Dermis blood vessel endothelial cell (primary cell): ENCODE results near the gene MGST2. TPM values are rescaled to one million over a fixed set of nuclear protein-coding genes. Genes with fewer than 3 reads are reported as not detected.

Experiments
- DNase-seq: peaks from one replicate; pipeline ENCODE4 v3.0.0; 2010
- total RNA-seq: library from RNA; depleted of rRNA; stranded (reverse); fragments of >200 nt; gene quantifications from 2 replicates; pipeline ENCODE4 v1.2.3, GENCODE V29; 2014

The MGST2 gene
- total RNA-seq, 1 donor from 2014 or later = 117 TPM

DNA sequence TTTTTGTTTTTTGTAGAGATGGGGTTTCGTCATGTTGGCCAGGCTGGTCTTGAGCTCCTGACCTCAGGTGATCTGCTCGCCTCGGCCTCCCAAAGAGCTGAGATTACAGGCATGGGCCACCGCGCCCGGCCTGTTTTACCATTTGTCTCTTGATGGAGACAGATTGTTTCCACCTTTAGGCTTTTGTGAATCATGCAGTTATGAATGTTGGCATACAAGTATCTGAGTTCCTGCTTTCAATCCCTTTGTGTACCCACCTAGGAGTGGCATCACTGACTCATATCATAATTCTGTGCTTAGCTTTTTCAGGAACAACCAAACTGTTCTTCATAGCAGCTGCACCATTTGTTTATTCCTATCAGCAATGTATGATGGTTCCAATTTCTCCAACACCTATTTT lies 20.2 kb upstream of the MGST2 start:
- no peak for DNase-seq

DNA sequence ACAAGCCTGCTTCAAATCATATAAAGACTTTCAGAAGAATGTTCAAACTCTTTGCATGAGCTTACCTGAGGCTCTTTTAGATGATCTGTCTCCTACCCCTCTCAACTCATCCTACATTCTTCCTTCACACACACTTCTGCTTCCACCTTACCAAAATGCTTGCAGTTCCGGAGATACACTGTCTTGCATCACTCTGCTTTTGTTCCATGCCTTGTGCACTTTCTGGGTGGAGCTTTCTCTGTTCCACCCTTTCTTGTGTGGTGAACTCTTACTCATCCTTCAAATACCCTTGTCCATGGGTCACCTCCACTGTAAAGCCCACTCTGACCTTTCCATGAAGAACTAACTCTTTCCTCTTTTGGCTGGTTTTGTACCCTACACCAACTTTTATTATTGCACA lies 18.4 kb upstream of the MGST2 start:
- no peak for DNase-seq

DNA sequence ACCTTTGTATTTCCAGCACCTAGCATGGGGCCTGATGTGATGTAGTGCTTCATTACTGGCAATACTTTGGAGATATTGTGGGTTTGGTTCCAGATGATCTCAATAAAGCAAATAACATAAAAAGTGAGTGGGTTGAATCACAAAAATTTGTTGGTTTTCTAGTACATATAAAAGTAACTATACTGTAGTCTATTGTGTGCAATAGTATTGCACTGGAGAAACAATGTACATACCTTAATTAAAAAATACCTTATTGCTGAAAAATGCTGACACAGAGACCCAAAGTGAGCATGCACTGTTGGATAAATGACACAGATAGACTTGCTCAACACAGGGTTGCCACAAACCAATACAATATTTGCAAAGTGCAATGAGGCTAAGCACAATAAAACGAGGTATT lies 17.7 kb upstream of the MGST2 start:
- DNase-seq = no peak

DNA sequence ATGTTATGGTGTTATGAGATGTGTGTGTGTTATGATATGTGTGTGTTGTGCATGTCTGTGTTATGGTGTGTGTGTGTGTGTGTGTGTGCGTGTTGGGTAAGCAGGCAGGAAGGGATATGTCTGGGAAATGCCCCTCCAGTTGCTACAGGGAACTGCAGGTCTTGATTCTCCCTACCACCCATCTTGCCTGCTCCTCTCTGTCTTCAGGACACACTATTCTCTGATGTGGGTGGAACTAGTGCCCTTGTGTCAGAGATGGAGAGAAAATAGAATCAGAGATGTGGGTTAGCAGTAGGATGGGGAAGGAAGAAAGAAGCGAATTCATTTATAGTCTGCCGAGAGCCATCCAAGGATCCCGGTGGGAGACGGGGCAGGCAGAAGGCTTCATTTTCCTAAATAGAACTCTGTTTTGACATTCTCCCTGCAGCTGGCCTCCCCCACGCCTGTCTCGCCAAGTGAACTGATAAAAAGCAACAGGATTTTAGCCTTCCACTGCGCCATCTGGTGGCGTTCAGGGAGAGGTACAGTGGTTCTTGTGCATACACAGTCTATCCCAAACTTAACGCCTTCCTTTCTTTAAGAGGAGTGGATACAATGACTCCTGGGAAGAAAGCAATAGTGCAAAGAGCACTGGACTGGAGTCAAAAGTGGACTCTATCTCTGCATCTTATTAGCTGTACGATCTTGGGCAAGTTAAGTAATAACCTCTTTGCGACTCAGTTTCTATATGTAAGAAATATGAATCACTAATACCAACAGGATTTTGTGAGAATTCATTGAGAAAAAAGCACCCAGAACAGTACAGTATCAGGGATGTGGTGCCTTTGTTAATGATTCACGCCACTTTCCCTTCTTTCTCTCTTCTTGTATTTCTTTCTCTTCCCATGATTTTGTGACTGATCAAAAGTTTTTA lies 14.1 kb upstream of the MGST2 start:
- DNase-seq = peak; percentile 90

DNA sequence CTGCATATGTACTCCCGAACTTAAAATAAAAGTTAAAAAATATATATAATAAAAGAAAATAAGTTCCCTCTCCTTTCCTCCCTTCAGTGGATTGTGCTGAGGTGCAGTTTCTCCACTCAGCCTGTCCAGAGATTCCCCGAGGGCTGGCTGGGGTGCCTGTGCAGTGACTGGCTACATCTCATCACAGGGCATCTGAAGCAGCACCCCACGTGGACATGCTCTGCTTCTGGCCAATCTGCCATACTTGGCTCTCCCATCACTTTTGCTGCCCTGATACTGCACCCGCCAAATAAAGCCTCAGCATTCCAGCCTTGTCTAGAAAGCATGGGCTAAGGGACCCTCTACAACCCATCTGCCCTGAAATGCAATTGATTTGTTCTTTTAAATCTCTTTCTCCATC lies 11.1 kb upstream of the MGST2 start:
- no peak for DNase-seq

DNA sequence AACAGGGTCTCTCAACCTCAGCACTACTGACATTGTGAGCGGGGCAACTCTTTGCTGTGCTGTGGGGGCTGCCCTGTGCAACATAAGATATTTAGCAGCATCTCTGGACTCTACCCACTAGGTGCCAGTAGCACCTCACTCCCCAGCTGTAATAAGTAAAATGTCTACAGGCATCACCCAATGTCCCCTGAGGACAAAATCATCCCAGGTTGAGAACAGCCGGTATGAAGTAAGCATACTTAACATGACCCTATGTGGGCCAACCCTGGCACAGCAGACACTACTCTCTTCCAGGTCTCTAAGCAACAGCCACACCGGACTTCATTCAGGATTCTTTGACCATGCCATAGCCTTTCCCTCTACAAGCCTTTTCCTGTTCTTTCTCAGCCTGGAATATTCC lies 10.5 kb upstream of the MGST2 start:
- DNase-seq = peak; percentile 75

DNA sequence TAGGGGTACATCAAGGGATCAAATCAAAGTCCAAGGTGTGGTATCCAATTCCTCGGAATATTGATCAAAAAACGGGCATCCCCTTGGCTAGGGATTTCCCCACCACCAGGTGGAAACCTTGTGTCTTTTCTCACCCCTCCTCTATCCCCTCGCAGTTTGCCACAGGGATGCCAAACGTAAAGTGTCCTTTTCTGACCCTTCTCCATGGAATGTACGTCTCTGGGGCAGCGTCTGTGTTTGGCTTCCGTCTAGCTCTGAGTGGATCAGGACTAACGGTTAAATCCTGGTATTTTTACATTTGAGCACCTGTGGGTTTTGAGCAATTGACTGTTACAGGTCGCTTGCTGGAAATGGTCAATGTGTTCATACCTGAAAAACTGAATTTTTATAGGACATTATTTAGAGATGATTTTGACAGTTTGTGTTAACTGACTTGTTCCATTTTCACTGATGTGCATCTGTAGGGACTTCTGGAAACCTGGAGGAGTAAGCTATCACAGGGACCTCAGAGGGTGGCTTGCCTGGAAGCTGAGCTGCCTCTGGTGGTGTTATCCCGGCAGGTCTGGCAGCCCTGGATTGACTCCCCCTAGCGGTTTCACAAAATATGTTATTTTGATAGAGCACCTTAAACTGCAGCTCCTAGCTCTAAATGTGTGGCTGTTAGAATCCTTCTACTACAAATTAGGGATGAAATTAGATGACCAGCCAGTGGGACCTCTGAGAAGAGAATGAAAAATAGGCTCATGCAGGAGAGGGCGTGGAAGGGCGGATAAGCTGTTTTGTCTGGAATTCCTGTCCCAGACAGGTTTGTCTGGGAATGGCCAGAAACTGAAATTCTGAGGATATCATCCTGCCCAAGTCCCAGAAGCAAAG lies 8.8 kb upstream of the MGST2 start:
- peak; percentile 88 for DNase-seq

DNA sequence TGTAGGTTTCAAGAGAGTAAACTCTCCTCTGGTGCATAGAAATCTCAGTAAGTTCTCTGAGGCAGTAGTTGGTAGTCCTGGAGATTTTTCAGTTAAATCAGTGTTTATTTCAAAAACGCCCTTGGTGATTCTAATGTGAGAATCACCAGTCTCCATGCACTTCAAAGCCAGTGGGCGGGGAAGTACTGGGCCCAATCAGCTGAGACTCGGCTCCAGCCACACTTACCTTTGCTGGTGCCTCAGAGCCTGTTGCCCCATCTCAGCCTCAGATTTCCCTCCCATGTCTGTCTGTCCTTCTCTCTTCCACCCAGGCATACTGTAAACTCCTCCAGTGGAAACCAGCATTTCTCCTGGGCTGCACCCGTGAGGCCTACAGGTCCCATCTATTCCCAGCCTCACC lies 7.4 kb upstream of the MGST2 start:
- DNase-seq = peak; percentile 25

DNA sequence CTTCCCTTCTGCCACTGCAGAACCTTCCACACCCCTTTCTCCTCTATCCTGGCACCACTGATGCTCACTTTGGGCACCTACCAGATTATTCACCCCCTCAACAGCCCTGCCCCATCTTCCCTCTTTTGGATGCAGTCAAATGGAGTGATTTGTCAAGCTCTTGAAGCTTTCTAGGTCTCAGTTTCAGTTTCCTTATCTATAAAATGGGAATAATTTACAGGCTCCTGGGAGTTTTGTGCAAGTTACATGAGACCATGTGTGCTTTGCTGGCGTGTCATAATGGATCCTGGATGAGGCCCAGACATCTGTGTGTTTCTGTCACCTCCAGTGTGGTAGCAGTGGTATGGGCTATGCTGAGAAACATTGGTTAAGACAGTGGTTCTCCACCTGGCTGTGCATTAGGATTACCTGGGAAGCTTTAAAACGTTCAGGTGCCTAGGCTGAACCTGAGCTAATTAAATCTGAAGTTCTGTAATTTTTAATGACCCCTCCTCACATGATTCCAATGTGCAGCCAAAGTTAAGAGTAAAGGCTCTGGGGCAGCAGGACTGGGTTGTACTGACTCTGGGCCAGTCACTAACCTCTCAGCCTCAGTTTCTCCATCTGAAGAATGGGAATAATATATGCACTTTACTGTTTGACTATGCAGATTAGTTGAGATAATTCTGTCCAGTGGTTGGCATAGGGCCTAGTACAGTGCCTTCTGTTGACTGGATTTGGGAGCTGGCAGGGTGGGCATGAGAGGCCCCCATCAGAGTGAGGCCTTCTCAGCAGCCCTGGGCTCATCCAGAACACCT lies 6.8 kb upstream of the MGST2 start:
- DNase-seq = no peak

DNA sequence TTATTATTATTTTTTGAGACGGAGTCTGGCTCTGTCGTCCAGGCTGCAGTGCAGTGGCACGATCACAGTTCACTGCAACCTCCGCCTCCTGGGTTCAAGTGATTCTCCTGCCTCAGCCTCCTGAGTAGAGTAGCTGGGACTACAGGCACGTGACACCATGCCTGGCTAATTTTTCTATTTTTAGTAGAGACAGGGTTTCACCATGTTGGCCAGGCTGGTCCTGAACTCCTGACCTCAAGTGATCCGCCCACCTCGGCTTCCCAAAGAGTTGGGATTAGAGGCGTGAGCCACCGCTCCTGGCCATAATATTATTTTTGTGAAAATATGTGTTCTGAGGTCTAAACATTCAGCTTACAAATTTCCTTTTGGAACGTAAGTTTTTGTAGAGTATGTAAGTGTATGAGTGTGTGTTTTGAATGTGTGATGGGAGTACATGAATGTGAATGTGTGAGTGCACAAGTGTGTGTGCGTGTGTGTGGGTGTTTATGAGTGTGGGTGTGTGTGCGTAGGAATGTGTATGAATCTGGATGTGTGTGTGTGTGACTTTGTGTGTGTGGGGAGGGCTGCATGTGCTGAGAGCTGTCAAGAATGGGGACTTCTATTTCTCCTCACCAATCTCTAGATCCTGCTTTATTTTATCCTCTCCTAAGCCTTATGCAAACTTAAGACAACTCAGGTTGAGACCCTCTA lies 5.7 kb upstream of the MGST2 start:
- peak; percentile 13 for DNase-seq

DNA sequence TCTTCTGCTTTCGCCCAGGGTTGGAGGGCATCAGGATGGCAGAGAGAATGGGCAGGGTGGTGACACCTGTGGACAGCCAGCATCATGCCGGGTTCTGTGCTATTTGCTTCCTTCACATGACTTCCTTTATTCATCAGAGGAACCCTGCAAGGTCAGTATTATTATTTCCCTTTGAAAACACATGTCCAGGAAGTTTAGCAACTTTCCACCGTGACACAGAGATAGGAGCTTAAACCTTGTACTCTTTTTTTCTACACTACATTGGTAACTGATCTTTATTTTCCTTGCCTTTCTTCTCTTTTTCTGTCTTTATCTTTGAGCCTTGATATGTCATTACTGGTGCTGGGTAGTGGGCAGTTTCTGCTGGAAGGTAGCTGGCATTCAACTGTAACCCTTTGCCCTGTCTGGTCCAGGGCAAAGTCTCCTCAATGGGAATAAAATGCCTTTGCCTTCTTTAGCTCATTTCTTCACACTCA lies 5.0 kb upstream of the MGST2 start:
- DNase-seq = peak; percentile 81

DNA sequence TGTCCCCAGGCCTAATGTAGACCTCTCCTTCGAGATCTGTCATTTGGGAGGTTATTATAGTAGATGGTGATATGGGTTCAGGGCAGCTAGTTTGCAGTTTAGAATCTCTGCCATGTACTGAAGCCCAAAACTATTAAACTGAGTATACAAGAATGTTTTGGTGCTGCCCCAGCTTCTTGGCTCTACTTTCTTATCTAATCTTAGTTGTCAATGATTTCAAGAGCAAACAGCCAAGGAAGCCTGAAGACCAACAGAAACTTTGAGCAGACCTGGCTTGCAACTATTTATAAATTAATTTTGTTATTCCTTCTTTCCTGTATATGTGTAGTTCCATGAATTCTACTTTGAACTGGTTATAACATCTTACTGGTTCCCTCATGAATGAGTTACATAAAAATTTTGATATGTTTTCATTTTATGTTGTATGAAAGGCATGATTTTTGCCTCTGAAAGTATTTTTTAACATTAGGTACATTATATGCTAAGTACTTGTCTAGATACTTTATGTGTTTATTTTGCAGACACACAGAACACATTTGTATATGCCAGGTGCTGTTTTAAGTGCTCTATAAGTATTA lies 2.0 kb upstream of the MGST2 start:
- DNase-seq = no peak

DNA sequence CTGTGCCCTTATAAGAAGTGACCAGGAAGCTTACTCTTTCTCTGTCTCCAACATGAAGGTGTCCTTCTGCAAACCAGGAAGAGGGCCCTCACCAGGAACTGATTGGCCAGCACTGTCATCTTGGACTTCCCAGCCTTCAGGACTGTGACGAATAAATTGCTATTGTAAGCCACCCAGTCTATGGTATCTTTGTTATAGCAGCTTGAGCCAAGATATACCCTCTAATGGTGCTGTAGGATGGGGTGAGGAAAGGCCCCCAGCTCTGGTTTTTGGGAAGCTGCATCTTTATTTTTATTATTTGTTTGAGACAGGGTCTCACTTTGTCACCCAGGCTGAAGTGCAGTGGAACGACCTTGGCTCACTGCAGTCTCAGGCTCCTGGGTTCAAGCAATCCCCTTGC lies 1.2 kb upstream of the MGST2 start:
- DNase-seq = no peak

DNA sequence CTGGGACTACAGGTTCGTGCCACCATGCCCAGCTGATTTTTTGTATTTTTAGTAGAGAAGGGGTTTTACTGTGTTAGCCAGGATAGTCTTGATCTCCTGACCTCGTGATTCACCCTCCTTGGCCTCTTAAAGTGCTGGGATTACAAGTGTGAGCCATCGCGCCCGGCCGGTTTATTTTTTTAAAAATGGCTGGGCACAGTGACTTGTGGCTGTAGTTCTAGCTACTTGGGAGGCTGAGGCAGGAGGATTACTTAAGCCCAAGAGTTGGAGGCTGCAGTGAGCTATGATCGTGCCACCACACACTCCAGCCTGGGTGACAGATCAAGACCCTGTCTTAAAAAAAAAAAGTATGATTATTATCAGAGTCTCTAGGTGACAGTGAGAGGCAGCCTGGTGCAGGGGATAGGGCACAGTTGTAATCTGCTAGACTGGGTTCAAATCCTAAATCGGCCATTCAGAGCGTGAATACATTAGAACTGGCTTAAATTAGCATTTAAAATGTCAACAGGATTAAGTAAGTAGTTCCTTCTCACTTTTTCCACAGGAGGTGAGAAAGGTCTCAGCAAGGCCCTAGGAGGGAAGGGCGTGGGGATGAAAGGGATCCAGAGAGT lies 435 bp upstream of the MGST2 start:
- peak; percentile 21 for DNase-seq

DNA sequence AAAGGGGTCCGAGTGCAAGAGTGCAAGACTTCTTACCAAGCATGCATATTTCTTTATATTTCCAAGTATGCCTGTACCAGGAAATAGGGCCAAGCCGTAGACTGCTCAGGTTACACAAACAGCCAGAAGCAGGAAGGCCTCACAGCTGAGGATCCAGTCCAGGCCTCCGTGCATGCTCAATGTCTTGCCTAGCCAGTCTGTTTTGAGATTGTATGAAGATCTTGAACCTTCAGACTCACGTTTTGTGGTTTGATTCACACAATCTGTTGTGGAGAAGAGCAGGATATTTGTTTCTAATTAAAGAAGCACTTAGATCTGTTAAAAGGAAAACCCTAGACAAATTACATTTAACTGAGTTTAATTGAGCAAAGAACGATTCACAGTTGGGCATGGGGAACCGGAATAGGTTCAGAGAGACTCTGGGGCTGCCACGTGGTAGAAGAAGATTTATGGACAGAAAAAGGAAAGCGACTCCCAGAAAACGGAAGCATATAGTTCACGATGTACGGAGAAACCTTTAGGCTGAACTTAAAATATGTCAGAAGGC lies 1.2 kb downstream of the MGST2 start:
- DNase-seq = peak; percentile 82

DNA sequence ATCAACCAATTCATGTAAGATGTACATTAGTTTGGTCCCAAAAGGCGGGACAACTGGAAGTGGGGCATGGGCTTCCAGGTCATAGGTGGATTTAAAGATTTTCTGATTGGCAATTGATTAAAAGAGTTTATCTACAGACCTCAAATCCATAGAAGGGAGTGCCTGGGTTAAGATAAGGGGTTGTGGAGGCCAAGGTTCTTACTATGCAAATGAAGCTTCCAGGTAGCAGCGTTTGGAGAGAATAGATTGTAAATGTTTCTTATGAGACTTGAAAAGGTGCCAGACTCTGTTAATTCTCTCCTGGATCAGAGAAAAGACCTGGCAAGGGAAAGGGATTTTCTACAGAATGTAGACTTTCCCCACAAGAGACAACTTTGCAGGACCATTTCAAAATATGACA lies 2.4 kb downstream of the MGST2 start:
- no peak for DNase-seq

DNA sequence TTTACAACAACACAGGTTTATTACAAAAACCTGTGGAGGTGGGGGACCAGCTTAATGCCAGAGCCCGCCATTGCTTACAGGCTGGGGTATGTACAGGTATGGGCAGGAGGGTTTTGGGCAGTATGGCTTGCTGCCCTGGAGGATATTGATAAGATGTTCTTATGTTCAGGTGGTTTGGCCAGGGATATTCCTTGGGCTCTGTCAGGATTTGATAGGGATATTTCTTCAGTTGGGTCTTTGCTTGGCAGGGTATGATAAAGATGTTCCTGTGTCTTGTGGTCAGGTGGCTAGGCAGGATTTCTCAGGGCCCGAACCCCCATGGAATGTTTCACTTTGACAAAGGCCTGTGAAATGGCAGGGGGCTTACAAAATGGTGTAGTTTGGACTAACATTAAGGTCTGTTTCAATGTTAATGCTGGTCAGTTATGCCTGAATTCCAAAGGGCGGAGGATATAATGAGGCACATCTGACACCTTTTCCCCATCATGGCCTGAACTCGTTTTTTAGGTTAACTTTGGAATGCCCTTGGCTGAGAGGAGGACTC lies 3.1 kb downstream of the MGST2 start:
- no peak for DNase-seq

DNA sequence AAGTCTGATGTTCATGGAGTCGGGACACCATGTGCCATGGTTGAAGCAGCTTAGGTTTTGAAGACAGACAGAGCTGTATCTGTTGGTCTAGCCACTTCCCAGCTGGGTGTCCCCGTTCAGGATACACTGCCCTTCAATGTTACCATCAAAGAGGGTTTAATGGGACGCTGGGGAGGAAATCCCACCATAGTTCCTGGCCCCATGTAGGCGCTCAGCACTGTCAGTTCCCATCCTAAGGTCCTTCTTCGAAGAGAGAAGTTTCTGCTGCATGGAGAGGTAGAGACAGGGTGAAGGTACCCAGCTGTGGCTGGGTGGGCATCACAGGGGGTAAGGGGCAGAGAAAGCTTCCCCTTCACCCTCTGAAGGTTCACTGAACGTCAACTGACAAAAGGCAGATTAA lies 3.7 kb downstream of the MGST2 start:
- no peak for DNase-seq

DNA sequence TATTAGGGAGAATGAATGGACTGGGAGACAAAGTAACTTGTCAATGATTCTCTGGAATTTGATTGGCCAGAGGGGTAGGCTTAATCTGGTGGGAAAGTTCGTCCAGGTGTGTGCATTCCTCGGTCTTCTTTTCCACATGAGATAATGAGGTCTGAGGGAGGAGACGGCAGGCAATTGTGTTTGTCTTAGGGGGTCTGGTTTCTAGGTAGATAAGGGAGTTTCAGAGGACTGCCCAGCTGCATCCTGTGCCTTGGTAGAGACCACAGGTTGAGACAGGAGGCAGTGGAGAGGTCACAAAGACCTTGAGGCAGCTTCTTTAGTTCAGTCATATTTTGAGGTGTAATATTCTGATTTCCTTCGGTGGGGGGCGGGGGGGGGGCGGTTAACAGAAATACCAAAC lies 4.3 kb downstream of the MGST2 start:
- no peak for DNase-seq

DNA sequence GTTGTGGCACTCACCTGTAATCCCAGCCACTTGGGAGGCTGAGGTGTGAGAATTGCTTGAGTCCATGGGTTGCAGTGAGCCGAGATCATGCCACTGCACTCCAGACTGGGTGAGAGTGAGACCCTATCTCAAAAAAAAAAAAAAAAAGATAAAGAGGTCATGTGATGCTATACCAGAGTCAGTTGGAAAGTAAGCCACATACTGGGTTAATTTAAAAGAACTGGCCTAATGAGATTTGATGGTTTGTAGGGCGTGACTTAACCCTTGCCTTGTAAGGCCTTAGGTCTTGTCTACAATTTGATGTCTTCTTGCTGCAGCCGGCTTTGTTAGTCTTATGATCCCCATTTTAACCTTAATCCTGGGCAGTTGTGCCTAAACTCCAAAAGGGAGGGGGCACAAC lies 5.2 kb downstream of the MGST2 start:
- no peak for DNase-seq

DNA sequence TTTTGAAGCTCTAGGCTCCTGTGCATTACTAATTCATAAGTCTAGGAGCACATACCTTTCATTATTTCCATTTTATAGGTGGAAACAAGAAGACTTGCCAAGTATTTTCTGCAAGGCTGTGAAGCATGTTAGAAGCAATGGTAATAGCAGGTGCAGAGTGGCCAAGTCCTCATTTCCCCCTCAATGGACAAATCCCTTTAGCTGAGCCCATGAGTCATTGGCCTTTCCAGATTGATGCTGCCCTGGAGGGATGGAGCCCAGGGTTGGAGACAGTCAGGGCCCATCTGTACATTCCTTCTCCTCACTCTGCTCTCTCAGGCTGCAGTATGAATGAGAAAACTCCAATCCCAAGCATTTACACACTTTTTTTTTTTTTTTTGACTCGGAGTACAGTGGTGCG lies 6.6 kb downstream of the MGST2 start:
- no peak for DNase-seq
